GM10266 (cell line): ENCODE measurements around the gene SULT1A2.
"Not testable (repeated sequence)": the region's sequence is repeated elsewhere in the genome, so short reads cannot be mapped to it uniquely, and the experiment has no call there.

Source experiments
- DNase-seq: peaks from one replicate; pipeline ENCODE4 v3.0.0; 2012; ENCODE audit errors: extremely low spot score
- TF ChIP-seq, protein P1 (sequence below): IDR thresholded peaks from 2 replicates; pipeline ENCODE4 v1.5.1; 2012; ENCODE audit warnings: mild to moderate bottlenecking, low read depth; ENCODE audit not compliant: control insufficient read depth, insufficient read depth; ENCODE audit errors: missing control alignments

SULT1A2 gene

DNA sequence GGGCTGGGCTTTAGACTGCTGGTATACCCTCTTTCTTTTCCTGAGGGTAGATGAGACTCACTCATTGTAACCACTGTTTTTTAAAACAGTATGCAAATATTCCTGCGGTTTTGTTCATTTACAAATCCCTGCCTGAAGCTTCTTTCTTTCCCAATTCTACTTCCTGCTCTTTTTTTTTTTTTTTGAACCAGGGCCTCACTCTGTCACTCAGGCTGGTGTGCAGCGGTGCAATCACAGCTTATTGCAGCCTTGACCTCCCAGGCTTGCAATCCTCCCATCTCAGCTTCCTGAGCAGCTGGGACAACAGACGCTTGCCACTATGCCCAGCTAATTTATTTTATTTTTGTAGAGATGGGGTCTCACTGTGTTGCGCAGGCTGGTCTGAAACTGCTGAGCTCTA lies 21.0 kb upstream of the SULT1A2 start:
- TF ChIP-seq, protein P1, sequence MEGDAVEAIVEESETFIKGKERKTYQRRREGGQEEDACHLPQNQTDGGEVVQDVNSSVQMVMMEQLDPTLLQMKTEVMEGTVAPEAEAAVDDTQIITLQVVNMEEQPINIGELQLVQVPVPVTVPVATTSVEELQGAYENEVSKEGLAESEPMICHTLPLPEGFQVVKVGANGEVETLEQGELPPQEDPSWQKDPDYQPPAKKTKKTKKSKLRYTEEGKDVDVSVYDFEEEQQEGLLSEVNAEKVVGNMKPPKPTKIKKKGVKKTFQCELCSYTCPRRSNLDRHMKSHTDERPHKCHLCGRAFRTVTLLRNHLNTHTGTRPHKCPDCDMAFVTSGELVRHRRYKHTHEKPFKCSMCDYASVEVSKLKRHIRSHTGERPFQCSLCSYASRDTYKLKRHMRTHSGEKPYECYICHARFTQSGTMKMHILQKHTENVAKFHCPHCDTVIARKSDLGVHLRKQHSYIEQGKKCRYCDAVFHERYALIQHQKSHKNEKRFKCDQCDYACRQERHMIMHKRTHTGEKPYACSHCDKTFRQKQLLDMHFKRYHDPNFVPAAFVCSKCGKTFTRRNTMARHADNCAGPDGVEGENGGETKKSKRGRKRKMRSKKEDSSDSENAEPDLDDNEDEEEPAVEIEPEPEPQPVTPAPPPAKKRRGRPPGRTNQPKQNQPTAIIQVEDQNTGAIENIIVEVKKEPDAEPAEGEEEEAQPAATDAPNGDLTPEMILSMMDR: no peak
- DNase-seq: no peak

- DNase-seq: no peak
- TF ChIP-seq, protein P1: no peak
Observed at GRCh38 chr16:28616636-28617035, 19.8 kb upstream of the SULT1A2 start.

GRCh38 chr16:28616224-28616577 lies 19.4 kb upstream of the SULT1A2 start:
- not testable (repeated sequence) for DNase-seq

GRCh38 chr16:28615486-28616223 lies 18.8 kb upstream of the SULT1A2 start:
- TF ChIP-seq, protein P1: peak; percentile 67
- DNase-seq: not testable (repeated sequence)

- not testable (repeated sequence) for DNase-seq
Observed at GRCh38 chr16:28614561-28614960, 17.7 kb upstream of the SULT1A2 start.

- not testable (repeated sequence) for DNase-seq
Observed at GRCh38 chr16:28613912-28614311, 17.1 kb upstream of the SULT1A2 start.

GRCh38 chr16:28612359-28613280 lies 15.8 kb upstream of the SULT1A2 start:
- not testable (repeated sequence) for DNase-seq

GRCh38 chr16:28610595-28611191 lies 13.8 kb upstream of the SULT1A2 start:
- DNase-seq: peak; percentile 40
- TF ChIP-seq, protein P1: no peak
